HG02678 (cell line): ENCODE measurements around the gene GJC2.
"Not testable (repeated sequence)": the region's sequence is repeated elsewhere in the genome, so short reads cannot be mapped to it uniquely, and the experiment has no call there.

Experiments
- ATAC-seq: cut with Tn5 transposase; IDR thresholded peaks from one replicate; pipeline ENCODE4 v1.9.1; 2021; ENCODE audit warnings: mild to moderate bottlenecking, moderate library complexity; ENCODE audit not compliant: unreplicated experiment

GJC2 gene

GRCh38 chr1:228170666-228171065 lies 20.9 kb downstream of the GJC2 start:
- ATAC-seq: no peak

GRCh38 chr1:228171221-228171891 lies 21.6 kb downstream of the GJC2 start:
- no peak for ATAC-seq

- no peak for ATAC-seq
These were observed 23.1 kb downstream of the GJC2 start for GRCh38 chr1:228172591-228173527.

GRCh38 chr1:228173528-228174481 lies 24.1 kb downstream of the GJC2 start:
- ATAC-seq: not testable (repeated sequence)

- ATAC-seq: no peak
These were observed 25.0 kb downstream of the GJC2 start for GRCh38 chr1:228174482-228175315.

GRCh38 chr1:228175316-228176023 lies 25.7 kb downstream of the GJC2 start:
- no peak for ATAC-seq

GRCh38 chr1:228176024-228176395 lies 26.3 kb downstream of the GJC2 start:
- no peak for ATAC-seq

GRCh38 chr1:228176461-228177182 lies 26.9 kb downstream of the GJC2 start:
- no peak for ATAC-seq

- no peak for ATAC-seq
These were observed 27.4 kb downstream of the GJC2 start for GRCh38 chr1:228177183-228177475.

- no peak for ATAC-seq
These were observed 28.3 kb downstream of the GJC2 start for GRCh38 chr1:228177721-228178710.

- no peak for ATAC-seq
These were observed 29.3 kb downstream of the GJC2 start for GRCh38 chr1:228178737-228179684.

GRCh38 chr1:228180271-228180958 lies 30.7 kb downstream of the GJC2 start:
- no peak for ATAC-seq

- ATAC-seq: no peak
These were observed 31.4 kb downstream of the GJC2 start for GRCh38 chr1:228180959-228181644.

- no peak for ATAC-seq
These were observed 31.9 kb downstream of the GJC2 start for GRCh38 chr1:228181645-228182034.

GRCh38 chr1:228182296-228183030 lies 32.7 kb downstream of the GJC2 start:
- ATAC-seq: no peak
